Neural cell (in vitro differentiated cells): Measurements from ENCODE around the gene CMTM7. TPM values are rescaled to one million over a fixed set of nuclear protein-coding genes. Genes with fewer than 3 reads are reported as not detected.
"Not testable (repeated sequence)": the region's sequence is repeated elsewhere in the genome, so short reads cannot be mapped to it uniquely, and the experiment has no call there.

Experiments used
- H2AFZ ChIP-seq: fragments of 200-600, 300-800 bp; sonication (generic), shearing (Covaris generic); 2 replicates; pipeline ENCODE4 v1.6.0; 2014; ENCODE audit warnings: low read depth, mild to moderate bottlenecking, antibody characterized with exemption, low read length, moderate library complexity
- H3F3A ChIP-seq: fragments of 200-600 bp; shearing (Covaris generic); 2 replicates; pipeline ENCODE4 v1.6.1; 2016; ENCODE audit warnings: mild to moderate bottlenecking, moderate library complexity, mixed read lengths, antibody characterized with exemption, low read length; ENCODE audit not compliant: insufficient read depth, poor library complexity, severe bottlenecking
- H3K27ac ChIP-seq: fragments of 200-600, 300-800 bp; sonication (generic), shearing (Covaris generic); 2 replicates; pipeline ENCODE4 v1.5.1; 2014; ENCODE audit warnings: mild to moderate bottlenecking, low read length, moderate library complexity
- H3K27me3 ChIP-seq: fragments of 300-800, 200-600 bp; sonication (generic), shearing (Covaris generic); 2 replicates; pipeline ENCODE4 v1.6.0; 2014; ENCODE audit warnings: mild to moderate bottlenecking, low read depth, low read length, moderate library complexity; ENCODE audit not compliant: insufficient read depth
- H3K36me3 ChIP-seq: fragments of 300-800, 200-600 bp; sonication (generic), shearing (Covaris generic); 2 replicates; pipeline ENCODE4 v1.5.1; 2014; ENCODE audit warnings: mild to moderate bottlenecking, antibody characterized with exemption, low read length, moderate library complexity; ENCODE audit not compliant: insufficient read depth
- H3K4me2 ChIP-seq: fragments of 300-800, 200-600 bp; sonication (generic), shearing (Covaris generic); 2 replicates; pipeline ENCODE4 v1.6.0; 2014; ENCODE audit warnings: mild to moderate bottlenecking, low read length
- H3K4me3 ChIP-seq: fragments of 300-800, 200-600 bp; sonication (generic), shearing (Covaris generic); 2 replicates; pipeline ENCODE4 v1.5.1; 2014; ENCODE audit warnings: mild to moderate bottlenecking, low read length, moderate library complexity
- H3K79me2 ChIP-seq: fragments of 200-600 bp; shearing (Covaris generic); replicated peaks from 2 replicates; pipeline ENCODE4 v1.6.0; 2014; ENCODE audit warnings: mild to moderate bottlenecking, low read length, moderate library complexity; ENCODE audit not compliant: insufficient read depth
- H3K9ac ChIP-seq: fragments of 300-800, 200-600 bp; sonication (generic), shearing (Covaris generic); 2 replicates; pipeline ENCODE4 v1.6.1; 2016; ENCODE audit warnings: mild to moderate bottlenecking, low read length, mixed read lengths
- H3K9me2 ChIP-seq: fragments of 200-600 bp; shearing (Covaris generic); 2 replicates; pipeline ENCODE4 v1.6.1; 2016; ENCODE audit warnings: mild to moderate bottlenecking, low read length, mixed read lengths; ENCODE audit not compliant: insufficient read depth
- H3K9me3 ChIP-seq: fragments of 200-600, 300-800 bp; sonication (generic), shearing (Covaris generic); 2 replicates; pipeline ENCODE4 v1.6.1; 2016; ENCODE audit warnings: mild to moderate bottlenecking, mixed run types, low read length, moderate library complexity, mixed read lengths
- H4K20me1 ChIP-seq: fragments of 200-600 bp; shearing (Covaris generic); 2 replicates; pipeline ENCODE4 v1.6.1; 2016; ENCODE audit warnings: mild to moderate bottlenecking, mixed run types; ENCODE audit not compliant: insufficient read depth
- CTCF ChIP-seq: fragments of 450-650 bp; IDR thresholded peaks from 2 replicates; pipeline ENCODE4 v1.5.1; 2014; ENCODE audit warnings: antibody characterized with exemption, mild to moderate bottlenecking, moderate library complexity; ENCODE audit not compliant: poor library complexity, severe bottlenecking
- EP300 ChIP-seq: fragments of 450-650 bp; conservative IDR thresholded peaks from 2 replicates; pipeline ENCODE4 v1.6.1; 2014; ENCODE audit warnings: antibody characterized with exemption, mild to moderate bottlenecking, moderate library complexity; ENCODE audit not compliant: poor library complexity, severe bottlenecking
- EZH2 ChIP-seq: fragments of 200-600, 300-800 bp; shearing (Covaris generic), sonication (generic); IDR thresholded peaks from 2 replicates; pipeline ENCODE4 v1.6.1; 2014; ENCODE audit warnings: antibody characterized with exemption, low read length, borderline replicate concordance, mild to moderate bottlenecking; ENCODE audit not compliant: insufficient read depth, poor library complexity, severe bottlenecking
- MXI1 ChIP-seq: fragments of 450-650 bp; conservative IDR thresholded peaks from 2 replicates; pipeline ENCODE4 v1.6.1; 2014; ENCODE audit warnings: antibody characterized with exemption, mild to moderate bottlenecking; ENCODE audit not compliant: poor library complexity, severe bottlenecking
- POLR2AphosphoS5 ChIP-seq: IDR thresholded peaks from 2 replicates; pipeline ENCODE4 v1.6.1; 2012
- RAD21 ChIP-seq: fragments of 450-650 bp; conservative IDR thresholded peaks from 2 replicates; pipeline ENCODE4 v1.6.1; 2014; ENCODE audit warnings: antibody characterized with exemption, mild to moderate bottlenecking, moderate library complexity
- REST ChIP-seq: IDR thresholded peaks from 2 replicates; pipeline ENCODE4 v1.6.1; 2012; ENCODE audit warnings: borderline replicate concordance
- SMC3 ChIP-seq: fragments of 450-650 bp; conservative IDR thresholded peaks from 2 replicates; pipeline ENCODE4 v1.6.1; 2014; ENCODE audit warnings: antibody characterized with exemption, mild to moderate bottlenecking, moderate library complexity; ENCODE audit not compliant: poor library complexity
- TAF1 ChIP-seq: IDR thresholded peaks from 2 replicates; pipeline ENCODE4 v1.6.1; 2012; ENCODE audit warnings: low read depth
- polyA plus RNA-seq: library from polyadenylated mRNA; depleted of rRNA; stranded (reverse); fragments of >200 nt; gene quantifications from 2 replicates; pipeline ENCODE4 v1.2.3, GENCODE V29; 2014

CMTM7 gene
- polyA plus RNA-seq, 1 donor from 2014 or later: 0.57 TPM

- no peaks in the 10 kb centered on the region for H4K20me1 ChIP-seq
- H3K27ac ChIP-seq: no peak overlapping the region
- H3K36me3 ChIP-seq: no peaks in the 10 kb centered on the region
- H3K9me3 ChIP-seq: no peaks in the 10 kb centered on the region
- H2AFZ ChIP-seq: no peak overlapping the region
- TF ChIP-seq MXI1: no peak
- no peak for TF ChIP-seq POLR2AphosphoS5
- no peak for TF ChIP-seq EP300
- no peak for TF ChIP-seq SMC3
- no peak for TF ChIP-seq EZH2
- TF ChIP-seq REST: no peak
- TF ChIP-seq RAD21: no peak
- no peak for TF ChIP-seq CTCF
- no peak for TF ChIP-seq TAF1
- H3K4me2 ChIP-seq: no peak overlapping the region
- no peak overlapping the region for H3K4me3 ChIP-seq
- H3F3A ChIP-seq: no peaks in the 10 kb centered on the region
- H3K9me2 ChIP-seq: no peaks in the 10 kb centered on the region
- H3K27me3 ChIP-seq: no peaks in the 10 kb centered on the region
- no peaks in the 10 kb centered on the region for H3K79me2 ChIP-seq
- H3K9ac ChIP-seq: no peak overlapping the region
Observed at GRCh38 chr3:32437896-32438295, 46.2 kb downstream of the CMTM7 start.

- Histone ChIP-seq H3K36me3 (no peaks in the 10 kb centered on the region), H3K9ac (no peak overlapping the region), H3K4me2 (no peak overlapping the region), H3F3A (no peaks in the 10 kb centered on the region), H3K9me3 (no peaks in the 10 kb centered on the region), H3K27me3 (no peaks in the 10 kb centered on the region), H3K4me3 (no peak overlapping the region), H3K9me2 (no peaks in the 10 kb centered on the region), H3K27ac (no peak overlapping the region), H4K20me1 (no peaks in the 10 kb centered on the region), H3K79me2 (no peaks in the 10 kb centered on the region), H2AFZ (no peak overlapping the region)
- TF ChIP-seq EZH2 (no peak), SMC3 (no peak), EP300 (no peak), TAF1 (no peak), POLR2AphosphoS5 (no peak), CTCF (no peak), RAD21 (no peak), MXI1 (no peak), REST (no peak)
Observed at GRCh38 chr3:32438596-32439344, 47.1 kb downstream of the CMTM7 start.

GRCh38 chr3:32439421-32439820 is 47.8 kb downstream of the CMTM7 start:
- H3K27ac ChIP-seq, H3F3A ChIP-seq, H3K4me3 ChIP-seq, H4K20me1 ChIP-seq, H3K79me2 ChIP-seq, H3K9ac ChIP-seq, H3K36me3 ChIP-seq, H3K27me3 ChIP-seq, H3K9me2 ChIP-seq, H3K4me2 ChIP-seq, H2AFZ ChIP-seq, H3K9me3 ChIP-seq: not testable (repeated sequence)
